Activated CD8-positive, alpha-beta memory T cell treated with anti-CD3 and anti-CD28 coated beads, Interleukin-2, amount 50 U/mL, for 4 hours (primary cell): ENCODE measurements around the gene OTOR.
A peak's percentile ranks its signal among the peaks of the same experiment; 100 is the strongest.

Experiments used
- DNase-seq: peaks from one replicate; pipeline ENCODE4 v3.0.0-alpha.2; 2020

OTOR gene

GRCh38 chr20:16748308-16748900, at the start of gene OTOR:
OTOR (plus strand) TSS chr20:16748358; CDS start chr20:16748402, 44 bp downstream.
- no peak for DNase-seq

GRCh38 chr20:16699293-16699692, 48.9 kb upstream of the OTOR start:
- DNase-seq: no peak

- DNase-seq: peak; percentile 21
Measured at GRCh38 chr20:16701296-16701695, 46.9 kb upstream of the OTOR start.

GRCh38 chr20:16703570-16703969, 44.6 kb upstream of the OTOR start:
- DNase-seq: no peak

- no peak for DNase-seq
Measured at GRCh38 chr20:16707674-16708073, 40.5 kb upstream of the OTOR start.

GRCh38 chr20:16708602-16709001, 39.6 kb upstream of the OTOR start:
- DNase-seq: no peak

GRCh38 chr20:16709017-16709416, 39.1 kb upstream of the OTOR start:
- DNase-seq: no peak

- no peak for DNase-seq
Measured at GRCh38 chr20:16710781-16711180, 37.4 kb upstream of the OTOR start.

- DNase-seq: no peak
Measured at GRCh38 chr20:16711661-16712258, 36.4 kb upstream of the OTOR start.

- DNase-seq: no peak
Measured at GRCh38 chr20:16712511-16712947, 35.6 kb upstream of the OTOR start.

GRCh38 chr20:16713066-16713465, 35.1 kb upstream of the OTOR start:
- no peak for DNase-seq

- DNase-seq: no peak
Measured at GRCh38 chr20:16714242-16714641, 33.9 kb upstream of the OTOR start.

- no peak for DNase-seq
Measured at GRCh38 chr20:16714751-16715150, 33.4 kb upstream of the OTOR start.

GRCh38 chr20:16719421-16719820, 28.7 kb upstream of the OTOR start:
- no peak for DNase-seq

- no peak for DNase-seq
Measured at GRCh38 chr20:16729080-16729479, 19.1 kb upstream of the OTOR start.

GRCh38 chr20:16729565-16730460, 18.3 kb upstream of the OTOR start, which contains the start of gene SNRPB2:
SNRPB2 (plus strand) TSS chr20:16730026; CDS start chr20:16731703, 1,677 bp downstream.
- DNase-seq: peak; percentile 86

- no peak for DNase-seq
Measured at GRCh38 chr20:16732506-16733152, 15.5 kb upstream of the OTOR start.

GRCh38 chr20:16740365-16741072, 7.6 kb upstream of the OTOR start:
- DNase-seq: no peak

GRCh38 chr20:16744178-16744807, 3.9 kb upstream of the OTOR start:
- DNase-seq: no peak

GRCh38 chr20:16745204-16745603, 3.0 kb upstream of the OTOR start:
- no peak for DNase-seq

GRCh38 chr20:16747291-16747811, 807 bp upstream of the OTOR start:
- DNase-seq: no peak

GRCh38 chr20:16749573-16749972, 1.4 kb downstream of the OTOR start:
- DNase-seq: no peak
